GM12864 (cell line): ENCODE data around the gene P2RY13.

Experiments
- DNase-seq: peaks from one replicate; pipeline ENCODE4 v3.0.0-alpha.2; 2011; ENCODE audit warnings: low read depth
- H3K4me3 ChIP-seq: 2 replicates; pipeline ENCODE4 v1.5.1; 2011; ENCODE audit warnings: mild to moderate bottlenecking, low read depth, low read length, control low read depth
- TF ChIP-seq, protein P1 (sequence below): IDR thresholded peaks from 2 replicates; pipeline ENCODE4 v1.5.1; 2011; ENCODE audit warnings: low read depth, mild to moderate bottlenecking, moderate library complexity, low read length, control low read depth, inconsistent platforms; ENCODE audit errors: missing control alignments

The P2RY13 gene

GRCh38 chr3:151329363-151329762 lies at the start of gene P2RY13:
Gene P2RY13 (minus strand): TSS chr3:151329549. CDS start chr3:151329528, 21 bp downstream.
- TF ChIP-seq, protein P1, sequence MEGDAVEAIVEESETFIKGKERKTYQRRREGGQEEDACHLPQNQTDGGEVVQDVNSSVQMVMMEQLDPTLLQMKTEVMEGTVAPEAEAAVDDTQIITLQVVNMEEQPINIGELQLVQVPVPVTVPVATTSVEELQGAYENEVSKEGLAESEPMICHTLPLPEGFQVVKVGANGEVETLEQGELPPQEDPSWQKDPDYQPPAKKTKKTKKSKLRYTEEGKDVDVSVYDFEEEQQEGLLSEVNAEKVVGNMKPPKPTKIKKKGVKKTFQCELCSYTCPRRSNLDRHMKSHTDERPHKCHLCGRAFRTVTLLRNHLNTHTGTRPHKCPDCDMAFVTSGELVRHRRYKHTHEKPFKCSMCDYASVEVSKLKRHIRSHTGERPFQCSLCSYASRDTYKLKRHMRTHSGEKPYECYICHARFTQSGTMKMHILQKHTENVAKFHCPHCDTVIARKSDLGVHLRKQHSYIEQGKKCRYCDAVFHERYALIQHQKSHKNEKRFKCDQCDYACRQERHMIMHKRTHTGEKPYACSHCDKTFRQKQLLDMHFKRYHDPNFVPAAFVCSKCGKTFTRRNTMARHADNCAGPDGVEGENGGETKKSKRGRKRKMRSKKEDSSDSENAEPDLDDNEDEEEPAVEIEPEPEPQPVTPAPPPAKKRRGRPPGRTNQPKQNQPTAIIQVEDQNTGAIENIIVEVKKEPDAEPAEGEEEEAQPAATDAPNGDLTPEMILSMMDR = no peak
- no peak for DNase-seq
- no peak within 1 kb of the TSS for H3K4me3 ChIP-seq

- TF ChIP-seq, protein P1 = no peak
- H3K4me3 ChIP-seq = peak overlapping the region; percentile 43
- no peak for DNase-seq
Measured at GRCh38 chr3:151377768-151378385, 48.5 kb upstream of the P2RY13 start.

DNA sequence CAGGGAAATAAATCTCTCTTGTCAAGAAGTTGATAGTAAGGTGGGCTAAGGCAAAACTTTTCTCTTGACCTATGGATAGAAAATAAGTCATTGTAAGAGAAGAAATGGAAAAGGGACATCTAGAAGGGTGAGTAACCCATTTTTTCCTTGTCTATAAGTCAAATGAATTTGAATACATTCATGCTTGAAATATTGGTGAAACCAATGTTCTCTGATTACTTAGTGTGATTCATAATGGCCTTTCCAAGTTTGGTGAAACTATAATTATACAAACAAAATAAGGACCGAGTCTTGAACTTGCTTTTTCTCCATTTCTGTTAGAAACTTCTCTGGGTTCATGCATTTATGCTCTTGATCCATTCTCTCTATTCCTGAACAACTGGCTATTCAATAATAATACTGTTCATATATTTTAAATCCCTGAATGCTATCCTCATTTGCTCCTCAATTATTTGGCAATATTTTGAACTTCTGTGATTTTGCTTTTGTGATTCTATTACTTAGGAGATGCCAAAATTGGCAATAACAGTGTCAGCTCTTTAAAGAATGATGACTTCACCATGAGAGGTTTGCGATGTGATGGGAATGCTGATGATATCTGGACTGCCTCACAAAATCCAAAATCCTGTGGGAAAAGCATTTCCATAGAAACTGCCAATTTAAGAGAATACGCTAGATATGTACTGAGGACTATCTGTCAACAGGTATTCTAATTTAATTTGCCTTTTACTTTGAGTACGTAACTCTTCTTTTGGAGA lies 42.9 kb upstream of the P2RY13 start:
- DNase-seq = no peak
- no peak overlapping the region for H3K4me3 ChIP-seq

GRCh38 chr3:151371526-151371925 lies 42.2 kb upstream of the P2RY13 start:
- no peak for DNase-seq
- TF ChIP-seq, protein P1 = no peak

More for the DNA sequence above, 42.9 kb upstream of the P2RY13 start:
- TF ChIP-seq, protein P1 = no peak

DNA sequence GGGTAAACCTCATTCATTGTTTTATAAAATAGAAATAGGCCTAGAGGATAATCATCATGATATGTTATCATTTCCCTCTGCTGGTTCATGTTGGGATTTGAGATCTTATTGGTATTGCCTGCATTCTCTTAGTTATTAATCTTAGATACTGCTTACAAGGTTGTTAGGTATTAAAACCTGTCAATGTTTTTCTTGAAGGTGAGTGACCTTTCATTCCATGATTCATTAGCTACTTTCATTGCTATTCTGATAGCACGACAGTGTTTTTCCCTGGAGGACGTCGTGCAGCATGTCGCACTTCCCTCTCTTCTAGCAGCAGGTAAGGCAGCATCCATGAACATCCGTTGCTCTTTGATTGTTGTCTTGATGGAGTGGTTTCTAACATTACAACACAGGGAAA lies 38.1 kb upstream of the P2RY13 start:
- no peak for DNase-seq

More at GRCh38 chr3:151371526-151371925, 42.2 kb upstream of the P2RY13 start:
- no peak overlapping the region for H3K4me3 ChIP-seq

GRCh38 chr3:151366993-151367392 lies 37.6 kb upstream of the P2RY13 start:
- no peak for DNase-seq
- H3K4me3 ChIP-seq = no peak overlapping the region
- TF ChIP-seq, protein P1 = no peak

More for the DNA sequence above, 38.1 kb upstream of the P2RY13 start:
- TF ChIP-seq, protein P1 = no peak
- H3K4me3 ChIP-seq = no peak overlapping the region
